T-helper 2 cell (primary cell): ENCODE measurements around the gene BCL2A1.
"Not testable (repeated sequence)": the region's sequence is repeated elsewhere in the genome, so short reads cannot be mapped to it uniquely, and the experiment has no call there.

Experiments used
- DNase-seq, 5 experiments: peaks; one replicate each; pipeline versions ENCODE4 v3.0.0 to v3.0.0-alpha.2; 2012 to 2022

BCL2A1 gene

GRCh38 chr15:79989183-79989582 is 18.2 kb upstream of the BCL2A1 start:
- DNase-seq, result no peak

- DNase-seq, result no peak
These were observed 17.6 kb upstream of the BCL2A1 start for GRCh38 chr15:79988448-79989117.

- DNase-seq, result no peak
These were observed 17.0 kb upstream of the BCL2A1 start for GRCh38 chr15:79987969-79988368.

- no peak for DNase-seq
These were observed 16.6 kb upstream of the BCL2A1 start for GRCh38 chr15:79987569-79987955.

GRCh38 chr15:79981831-79982455 is 10.9 kb upstream of the BCL2A1 start:
- DNase-seq, result peak in 1 of 5 experiments; percentile 34

- DNase-seq, result no peak
These were observed 7.9 kb upstream of the BCL2A1 start for GRCh38 chr15:79978655-79979514.

GRCh38 chr15:79978260-79978654 is 7.3 kb upstream of the BCL2A1 start:
- no peak for DNase-seq

GRCh38 chr15:79977431-79978054 is 6.5 kb upstream of the BCL2A1 start:
- no peak for DNase-seq

- peak in 1 of 5 experiments; percentile 66 for DNase-seq
These were observed 2.6 kb upstream of the BCL2A1 start for GRCh38 chr15:79973456-79974195.

- no peak for DNase-seq
These were observed 1.9 kb upstream of the BCL2A1 start for GRCh38 chr15:79972863-79973262.

- peak in 1 of 5 experiments; percentile 44 for DNase-seq
These were observed 815 bp downstream of the BCL2A1 start for GRCh38 chr15:79970181-79970580.

GRCh38 chr15:79969146-79969545 is 1.9 kb downstream of the BCL2A1 start:
- peak in 1 of 5 experiments; percentile 42 for DNase-seq

GRCh38 chr15:79967298-79968182 is 3.5 kb downstream of the BCL2A1 start:
- peak in 1 of 5 experiments; percentile 78 for DNase-seq

GRCh38 chr15:79966634-79967297 is 4.2 kb downstream of the BCL2A1 start:
- no peak for DNase-seq

- DNase-seq, result no peak
These were observed 5.0 kb downstream of the BCL2A1 start for GRCh38 chr15:79965846-79966630.

- no peak for DNase-seq
These were observed 6.7 kb downstream of the BCL2A1 start for GRCh38 chr15:79964232-79964805.

GRCh38 chr15:79962921-79963320 is 8.1 kb downstream of the BCL2A1 start:
- DNase-seq, result not testable (repeated sequence)

GRCh38 chr15:79962178-79962577 is 8.8 kb downstream of the BCL2A1 start:
- DNase-seq, result no peak

- no peak for DNase-seq
These were observed 10.3 kb downstream of the BCL2A1 start for GRCh38 chr15:79960502-79961212.
